NCI-H2196 (cell line): Measurements from ENCODE around the gene GRIK4.

Source experiments
- DNase-seq: peaks from one replicate; lab custom pipeline; 2025; ENCODE audit not compliant: unreplicated experiment; lab: John Stamatoyannopoulos, UW

GRIK4 gene

DNA sequence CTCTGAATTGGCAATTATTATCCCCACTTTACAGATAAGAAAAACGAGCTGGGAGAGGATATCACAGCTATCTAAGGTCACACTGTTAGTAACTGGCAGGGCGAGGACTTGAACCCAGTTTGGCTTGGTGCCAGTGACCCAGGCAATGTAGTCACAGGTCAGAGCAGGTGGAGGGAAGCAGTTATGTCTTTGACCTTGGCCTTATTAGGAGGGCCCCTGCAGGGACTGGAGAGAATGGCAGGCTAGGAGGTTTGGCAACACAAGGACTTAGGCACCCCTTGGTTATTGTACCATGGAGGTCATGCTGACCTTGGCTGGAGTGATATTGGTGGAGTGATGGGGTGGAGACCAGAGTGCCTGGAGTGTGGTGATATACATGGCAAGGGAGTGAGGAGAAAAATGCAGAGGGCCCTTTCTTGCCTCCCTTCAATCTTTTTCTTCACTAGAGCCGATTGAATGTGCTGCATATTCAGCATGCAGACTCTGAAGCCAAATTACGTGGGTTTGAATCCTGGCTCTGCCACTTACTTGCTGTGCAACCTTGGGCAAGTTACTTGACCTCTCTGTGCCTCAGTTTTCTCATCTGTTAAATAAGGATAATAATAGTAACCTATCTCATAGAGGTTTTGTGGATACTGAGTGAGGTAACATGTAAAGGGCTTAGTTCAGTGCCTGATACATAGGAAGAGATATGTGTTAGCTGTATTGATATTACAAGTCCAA lies 419.7 kb downstream of the GRIK4 start:
- DNase-seq, result no peak

DNA sequence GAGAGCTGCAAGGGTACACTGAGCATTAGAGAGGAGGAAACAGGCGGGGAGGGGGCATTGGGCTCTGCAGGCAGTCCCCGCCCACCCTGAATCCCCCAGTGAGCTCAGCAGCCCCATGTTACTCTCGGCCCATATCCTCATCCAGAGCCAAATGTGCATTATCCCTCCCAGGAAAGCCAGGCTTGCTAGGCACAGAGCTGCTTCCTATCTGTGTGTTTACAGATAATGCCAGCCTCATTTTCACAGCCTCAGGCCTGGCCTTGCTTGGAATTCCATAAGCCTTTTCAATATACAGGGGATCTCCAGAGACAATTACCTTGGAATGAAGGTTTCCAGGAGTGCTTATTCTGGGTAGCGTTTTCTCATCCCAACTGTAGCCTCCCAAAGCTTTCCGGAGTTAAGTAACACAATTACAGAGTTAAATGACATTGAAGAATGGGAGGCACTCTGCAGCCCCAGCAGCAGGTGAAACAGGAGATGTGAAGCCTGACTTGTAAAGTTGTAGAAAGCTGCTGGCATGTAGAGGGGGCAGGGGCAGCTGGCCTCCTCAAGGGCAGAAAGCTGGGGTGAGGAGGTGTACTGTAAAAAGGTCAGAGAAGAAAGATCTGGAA lies 420.9 kb downstream of the GRIK4 start:
- DNase-seq, result no peak

DNA sequence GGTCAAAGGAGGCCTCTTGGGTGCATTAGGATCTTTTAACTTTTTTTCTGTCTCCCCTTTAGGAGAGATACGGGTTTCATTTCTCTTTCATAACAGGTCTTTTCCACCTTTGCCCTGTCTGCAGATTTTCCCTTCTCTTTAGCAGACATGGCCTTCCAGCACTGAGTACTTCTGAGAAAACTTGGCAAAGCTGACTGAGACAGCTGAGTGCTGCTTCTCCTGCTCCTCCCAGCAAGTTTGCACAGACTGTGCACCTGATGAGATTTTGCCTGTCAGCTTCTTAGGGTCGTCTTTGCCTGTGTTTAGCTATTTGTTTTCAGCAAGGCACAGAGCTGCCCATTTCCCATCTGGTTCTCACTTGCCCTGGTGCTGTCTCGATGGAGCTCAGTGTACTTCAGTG lies 424.8 kb downstream of the GRIK4 start:
- no peak for DNase-seq

DNA sequence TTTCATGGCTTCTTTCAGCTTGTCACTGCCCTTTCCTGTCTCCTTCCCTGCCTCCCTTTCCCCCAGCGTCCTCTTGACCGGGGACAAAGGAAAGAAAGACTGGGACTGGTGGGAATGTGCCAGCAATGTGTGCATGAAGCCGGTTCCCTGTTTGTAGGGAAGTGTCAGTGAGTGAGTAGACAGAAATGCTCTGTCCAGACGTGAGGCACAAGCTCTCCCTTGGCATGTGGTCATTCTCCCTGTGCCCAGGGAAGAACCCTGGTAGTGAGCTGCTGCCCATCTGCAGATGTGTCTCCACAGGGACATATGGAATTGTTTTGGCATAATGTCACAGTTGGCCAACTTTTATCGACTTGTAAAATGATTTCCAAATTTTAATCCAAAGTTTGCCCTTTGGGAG lies 426.0 kb downstream of the GRIK4 start:
- no peak for DNase-seq

DNA sequence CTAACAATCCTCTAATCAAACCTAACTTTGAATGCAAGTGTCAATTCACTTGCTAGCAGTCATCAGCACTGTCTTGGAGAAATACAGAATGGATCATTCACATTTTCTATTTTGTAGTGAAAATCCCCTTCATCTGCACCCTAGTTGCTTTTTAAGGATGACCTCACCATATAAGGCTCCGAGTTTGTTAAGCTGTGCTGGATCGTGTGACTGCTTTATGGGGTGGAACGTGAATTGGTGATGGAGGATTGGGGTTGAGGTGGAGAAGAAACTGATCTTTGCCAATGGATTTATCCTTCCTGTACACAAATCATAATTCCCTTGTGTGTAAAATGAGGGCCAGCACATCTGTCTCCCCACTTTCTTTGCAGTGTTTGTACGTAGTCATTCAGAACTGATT lies 426.7 kb downstream of the GRIK4 start:
- DNase-seq, result no peak

DNA sequence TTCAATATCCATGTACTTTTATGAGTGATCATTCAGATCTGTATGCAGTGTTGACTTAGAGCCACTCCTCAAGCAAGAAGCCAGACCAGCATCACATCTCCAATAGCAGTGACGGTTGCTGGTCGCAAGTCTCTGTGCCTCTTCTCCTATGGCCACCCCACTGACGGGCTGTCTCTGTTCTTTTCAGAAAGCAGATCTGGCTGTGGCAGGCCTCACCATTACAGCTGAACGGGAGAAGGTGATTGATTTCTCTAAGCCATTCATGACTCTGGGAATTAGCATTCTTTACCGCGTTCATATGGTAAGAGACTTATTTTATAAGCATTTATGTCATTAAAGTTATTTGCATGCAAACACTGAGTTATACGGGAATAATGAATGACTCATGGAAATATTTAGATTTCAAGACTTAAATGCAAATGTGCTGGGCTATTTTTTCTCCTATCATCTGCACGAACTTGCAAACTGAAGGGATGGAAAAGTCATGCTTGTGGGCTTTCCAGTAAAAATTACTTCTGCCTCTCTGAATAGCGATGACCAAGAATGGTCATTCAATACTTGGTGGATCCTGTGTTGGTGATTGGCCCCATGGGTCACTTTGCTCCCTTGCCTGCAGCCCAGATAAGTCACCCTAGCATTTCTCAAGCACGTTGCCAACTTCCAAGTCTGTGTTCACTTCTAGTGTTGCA lies 428.8 kb downstream of the GRIK4 start:
- no peak for DNase-seq

DNA sequence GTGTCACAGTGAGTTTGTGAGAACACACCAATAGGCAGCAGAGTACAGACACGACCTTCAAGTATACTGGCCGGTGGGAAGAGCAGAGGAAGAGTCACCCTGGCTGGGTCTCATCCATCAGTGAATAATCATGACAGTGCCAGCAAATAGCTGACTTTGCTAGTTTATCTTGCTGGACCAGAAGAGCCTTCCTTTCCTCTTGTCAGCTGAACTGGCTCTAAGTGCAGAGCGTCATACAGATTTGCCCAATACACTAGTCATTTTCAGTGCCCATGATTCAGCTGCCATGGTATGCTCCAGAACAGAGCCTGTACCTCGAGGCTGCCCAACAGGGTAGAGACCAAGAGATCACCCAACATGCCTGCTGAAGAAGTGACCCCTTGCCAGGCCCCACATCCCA lies 429.5 kb downstream of the GRIK4 start:
- no peak for DNase-seq

DNA sequence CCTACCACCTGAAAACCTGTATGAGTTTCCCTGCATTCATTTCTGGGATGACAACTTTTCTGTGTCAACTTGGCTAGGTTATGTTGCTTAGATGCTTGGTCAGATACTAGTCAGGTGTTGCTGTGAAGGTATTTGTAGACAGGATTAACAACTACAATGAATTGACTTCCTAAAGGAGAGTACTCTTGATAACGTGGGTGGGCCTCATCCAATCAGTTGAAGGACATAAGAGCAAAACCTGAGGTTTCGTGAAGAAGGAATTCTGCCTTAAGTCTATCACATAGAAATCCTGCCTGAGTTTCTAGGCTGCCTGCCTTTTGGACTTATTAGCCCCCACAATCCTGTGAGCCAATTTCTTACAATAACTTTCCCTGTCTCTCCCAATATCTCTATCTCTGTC lies 431.2 kb downstream of the GRIK4 start:
- no peak for DNase-seq

DNA sequence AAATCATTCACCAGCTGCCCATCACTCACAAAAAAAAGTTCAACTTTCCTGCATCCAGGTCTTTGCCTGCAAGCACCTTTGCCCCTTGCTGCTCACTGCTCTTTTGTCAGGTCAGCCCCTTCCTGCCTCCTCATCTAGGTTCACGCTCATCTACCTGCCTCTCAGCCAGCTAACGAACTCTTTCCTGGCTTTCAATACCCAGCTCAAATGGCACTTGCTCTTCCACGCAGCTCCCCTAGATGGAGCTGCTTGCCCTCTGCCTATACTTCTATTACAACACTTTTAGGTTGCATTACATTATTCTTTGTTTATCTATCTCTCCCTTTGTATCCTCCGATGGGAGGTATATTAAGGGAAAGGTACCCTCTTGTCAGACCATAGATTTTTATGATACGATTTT lies 433.5 kb downstream of the GRIK4 start:
- DNase-seq, result no peak

DNA sequence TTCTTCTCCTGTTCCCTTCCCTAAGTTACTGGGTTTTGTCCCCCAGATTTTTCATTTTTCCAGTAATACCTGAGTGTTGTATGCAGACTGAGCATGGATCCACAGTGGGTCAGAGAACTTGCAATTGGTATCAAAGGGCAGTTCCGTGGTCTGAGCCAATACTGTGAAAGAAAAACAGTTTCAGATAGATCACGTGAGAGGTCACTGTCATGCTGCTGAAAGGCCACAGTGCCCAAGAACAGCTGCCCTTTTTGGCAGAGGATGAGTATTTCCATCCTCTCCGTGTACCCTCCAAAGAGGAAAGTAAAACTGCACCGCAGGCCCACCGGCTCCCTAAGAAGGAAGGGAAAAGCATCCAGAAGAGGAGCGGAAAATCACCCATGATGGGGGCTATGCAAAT lies 439.3 kb downstream of the GRIK4 start:
- no peak for DNase-seq

DNA sequence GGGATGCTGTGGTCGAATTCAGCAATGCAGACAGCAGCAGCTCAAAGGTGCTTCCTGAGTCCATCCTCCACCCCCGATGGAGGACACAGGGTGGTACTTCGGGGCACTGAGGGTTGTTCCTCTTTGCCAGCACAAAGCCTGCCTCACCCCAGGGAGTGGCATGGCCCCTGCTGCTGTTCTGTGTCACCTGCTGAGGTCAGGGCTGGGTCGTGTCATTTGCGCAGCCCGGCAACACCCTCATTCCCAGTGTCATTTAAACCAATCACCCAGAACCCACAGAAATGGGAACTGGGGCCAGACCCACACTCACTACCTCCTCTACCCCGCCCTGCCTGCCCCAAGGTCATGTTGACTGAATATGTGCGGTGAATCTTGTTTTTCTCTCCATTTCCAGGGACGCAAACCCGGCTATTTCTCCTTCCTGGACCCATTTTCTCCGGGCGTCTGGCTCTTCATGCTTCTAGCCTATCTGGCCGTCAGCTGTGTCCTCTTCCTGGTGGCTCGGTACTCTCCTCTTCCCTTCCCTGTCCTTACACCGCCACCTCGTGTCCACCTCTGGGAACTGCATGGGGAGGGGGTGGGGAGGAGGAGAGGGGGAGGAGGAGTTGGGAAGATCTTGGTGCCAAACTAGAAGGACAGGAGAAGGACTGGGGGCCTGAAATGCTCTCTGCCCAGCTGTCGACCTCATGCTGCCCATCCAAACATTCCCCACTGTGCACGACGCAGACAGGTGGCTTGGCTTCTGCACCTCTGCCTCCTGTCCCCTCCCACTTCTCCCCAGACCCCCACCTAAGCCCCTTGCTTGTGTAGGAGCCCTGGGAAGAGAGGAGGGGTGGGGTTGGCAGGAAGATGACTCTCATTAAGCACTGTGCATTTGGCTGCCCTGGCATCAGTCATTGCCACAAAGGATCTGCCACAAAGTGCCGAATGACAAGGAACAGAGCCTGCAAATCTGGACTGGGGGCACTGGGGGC lies 441.2 kb downstream of the GRIK4 start:
- DNase-seq, result peak; percentile 81

DNA sequence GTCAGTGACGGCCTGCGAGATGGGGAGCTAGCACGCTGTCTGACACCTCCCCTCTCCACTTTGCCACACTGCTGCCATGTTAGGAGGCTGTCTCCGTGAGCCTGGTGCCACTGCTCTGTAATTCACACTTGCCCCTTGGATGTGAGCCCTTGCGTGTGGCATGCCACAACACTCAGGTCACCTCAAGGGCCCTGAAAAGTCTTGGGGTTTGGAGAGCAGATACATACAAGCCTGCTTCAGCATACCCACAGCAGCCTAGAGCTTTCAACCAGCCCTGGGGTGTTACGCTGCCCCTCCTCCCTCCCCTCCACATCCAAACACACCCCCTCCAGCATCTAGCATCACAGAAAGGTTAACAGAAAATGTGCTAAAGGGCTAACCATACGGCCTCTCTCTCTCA lies 442.8 kb downstream of the GRIK4 start:
- DNase-seq, result no peak

DNA sequence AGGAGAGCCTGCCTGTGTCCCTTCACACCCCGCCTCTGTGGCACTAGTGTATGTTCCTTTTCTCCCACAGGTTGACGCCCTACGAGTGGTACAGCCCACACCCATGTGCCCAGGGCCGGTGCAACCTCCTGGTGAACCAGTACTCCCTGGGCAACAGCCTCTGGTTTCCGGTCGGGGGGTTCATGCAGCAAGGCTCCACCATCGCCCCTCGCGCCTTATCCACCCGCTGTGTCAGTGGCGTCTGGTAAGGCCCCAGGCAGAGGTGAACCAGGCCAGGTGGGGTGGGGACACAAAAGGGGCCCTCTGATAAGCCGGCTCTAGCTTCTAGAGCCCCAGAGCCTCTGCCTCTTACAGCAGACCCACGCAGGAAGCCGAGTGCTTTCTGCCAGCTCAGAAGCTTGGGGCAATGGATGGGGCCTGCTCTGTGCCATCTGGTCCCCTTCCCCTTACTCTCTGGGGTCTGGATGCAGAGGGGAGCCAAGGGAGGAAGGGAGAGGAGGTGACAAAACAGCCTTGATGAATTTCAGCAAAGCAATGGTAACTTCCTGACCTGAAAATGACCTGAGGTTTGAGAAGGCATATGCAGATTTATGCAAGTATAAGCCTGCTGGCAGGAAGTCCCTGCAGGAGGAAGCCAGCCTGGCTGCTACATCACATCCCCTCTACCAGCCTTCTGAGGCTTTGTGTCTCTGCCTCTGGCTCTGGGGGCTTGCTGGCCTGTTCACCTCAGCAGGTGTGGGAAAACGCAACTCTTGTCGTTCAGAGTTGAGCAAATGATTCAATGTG lies 445.4 kb downstream of the GRIK4 start:
- DNase-seq, result no peak

DNA sequence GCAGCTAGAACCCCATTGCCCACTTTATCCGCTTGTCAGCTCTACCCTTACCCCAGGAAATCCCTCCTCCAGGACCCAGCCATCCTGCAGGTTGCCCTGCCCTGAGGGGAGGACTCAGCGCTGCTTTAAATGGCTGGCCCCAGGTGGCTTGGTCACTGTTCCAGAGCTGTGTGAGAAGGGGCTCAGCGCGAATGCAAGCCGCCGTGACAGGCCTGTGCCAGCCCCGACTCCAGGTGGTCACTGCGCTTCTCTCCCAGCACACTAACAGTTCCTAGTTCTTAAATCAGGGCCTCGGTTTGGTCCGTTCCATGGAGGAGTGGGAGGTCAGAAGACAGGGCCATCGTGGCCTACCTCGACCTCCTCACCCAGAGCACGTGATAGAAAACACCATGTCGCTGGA lies 446.6 kb downstream of the GRIK4 start:
- no peak for DNase-seq

DNA sequence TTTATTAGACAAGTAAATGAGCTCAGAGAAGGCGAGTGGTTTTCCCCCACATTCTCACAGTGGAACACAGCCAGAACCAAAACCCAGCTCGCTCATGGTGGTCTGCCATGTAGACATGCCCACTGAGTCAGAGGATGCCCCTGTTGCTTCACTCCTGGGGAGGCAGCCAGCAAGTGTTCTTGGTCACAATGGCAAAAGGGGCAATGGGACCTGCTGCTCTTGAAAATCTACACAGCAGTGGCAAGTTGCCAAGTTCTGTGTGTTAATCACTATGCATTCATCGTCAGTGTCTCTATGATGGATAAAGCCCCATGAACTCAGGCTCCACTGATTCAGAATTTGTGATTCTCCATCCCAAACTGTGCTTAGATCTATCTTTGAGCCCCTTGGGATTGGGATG lies 447.6 kb downstream of the GRIK4 start:
- no peak for DNase-seq

DNA sequence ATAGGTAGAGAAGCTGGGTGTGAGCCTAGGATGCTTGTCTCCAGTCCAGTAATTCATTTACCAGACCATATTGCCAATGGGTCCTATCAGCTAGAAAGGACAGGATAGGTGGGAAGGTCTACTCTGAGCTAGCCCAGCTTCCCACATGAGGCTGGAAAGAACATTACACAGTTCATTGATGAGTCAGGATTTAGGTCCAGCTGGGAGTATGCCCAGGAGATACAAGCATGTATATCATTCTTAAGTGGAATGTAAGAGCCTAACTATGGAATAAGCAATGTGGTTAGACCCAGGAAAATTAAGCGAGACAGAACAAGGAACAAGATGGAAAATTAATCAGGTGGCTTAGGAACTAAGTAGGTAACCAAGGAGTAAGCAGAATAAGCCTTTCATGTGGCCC lies 453.3 kb downstream of the GRIK4 start:
- DNase-seq, result no peak

DNA sequence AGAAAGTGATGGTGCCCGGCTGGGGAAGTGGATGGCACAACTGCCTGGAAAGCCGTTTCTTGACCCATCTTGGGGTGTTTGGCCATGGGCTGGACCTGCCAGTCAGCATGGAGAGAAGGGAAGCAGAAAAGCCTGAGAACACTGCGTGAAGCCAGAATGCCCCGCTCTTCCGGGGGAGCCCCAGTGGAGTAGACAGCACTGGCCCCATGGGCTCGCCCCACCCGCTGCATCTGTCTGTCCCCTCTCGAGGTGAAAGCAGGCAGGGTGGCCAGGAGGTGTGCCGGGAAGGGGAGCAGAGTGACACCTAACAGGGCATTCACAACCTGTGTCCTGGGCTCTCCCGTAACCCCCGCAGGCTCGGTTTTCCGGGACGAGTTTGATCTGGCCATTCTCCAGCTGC lies 455.3 kb downstream of the GRIK4 start:
- DNase-seq, result no peak

DNA sequence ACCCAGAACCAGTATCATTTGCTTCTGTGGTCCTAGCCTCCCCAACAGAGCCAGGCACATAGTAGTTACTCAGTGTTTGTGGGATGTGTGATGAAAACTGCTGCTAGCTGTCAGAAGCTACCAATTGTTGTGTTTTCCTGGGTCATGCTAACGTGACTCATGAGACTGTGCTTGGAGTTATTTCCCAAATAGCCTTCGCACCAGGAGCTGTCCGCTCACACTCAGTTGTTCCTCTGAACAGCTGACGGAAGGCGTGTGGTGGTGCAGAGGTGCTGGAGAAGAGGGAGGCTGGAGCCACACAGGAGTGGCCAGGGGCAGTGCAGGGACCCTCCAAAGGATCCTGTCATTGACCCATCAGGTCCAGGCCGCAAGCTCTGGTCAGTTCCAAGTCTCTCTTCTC lies 458.4 kb downstream of the GRIK4 start:
- no peak for DNase-seq

DNA sequence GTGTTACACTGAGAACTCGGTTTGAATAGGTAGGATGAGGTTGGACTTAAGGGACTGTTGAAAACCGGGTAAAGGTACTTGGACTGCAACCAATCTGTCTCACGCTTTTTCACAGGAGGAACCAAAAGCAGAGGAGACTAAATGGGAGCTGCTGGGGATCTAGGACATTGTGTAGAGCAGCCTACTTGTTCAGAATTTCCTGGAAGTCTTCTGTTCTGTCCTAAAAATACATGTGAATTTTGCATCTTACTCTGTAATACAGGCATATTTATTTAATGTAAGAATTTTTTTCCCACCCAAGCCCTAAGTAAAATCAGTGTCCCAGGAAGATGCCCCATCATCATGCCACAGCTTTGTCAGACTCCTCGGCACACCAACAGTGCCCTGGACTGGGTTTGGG lies 460.3 kb downstream of the GRIK4 start:
- no peak for DNase-seq

DNA sequence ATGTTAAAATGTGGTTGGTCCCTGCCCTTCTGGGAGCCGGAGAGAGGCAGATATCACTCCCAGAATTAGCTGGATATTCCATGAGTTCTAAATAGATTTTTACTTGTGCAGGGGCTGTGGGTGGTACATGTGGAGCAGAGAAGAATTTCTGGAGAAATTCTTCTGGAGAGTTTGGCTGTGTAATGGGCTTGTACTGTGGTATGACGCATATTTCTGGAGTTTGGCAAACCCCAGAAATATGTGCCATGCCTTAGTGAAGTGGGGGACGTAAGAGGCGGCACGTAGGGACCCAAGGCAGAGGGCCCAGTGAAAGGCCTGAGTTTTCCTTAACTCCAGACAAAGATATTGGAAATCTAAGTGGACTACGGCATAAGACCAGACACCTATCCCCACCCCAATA lies 461.1 kb downstream of the GRIK4 start:
- DNase-seq, result no peak

DNA sequence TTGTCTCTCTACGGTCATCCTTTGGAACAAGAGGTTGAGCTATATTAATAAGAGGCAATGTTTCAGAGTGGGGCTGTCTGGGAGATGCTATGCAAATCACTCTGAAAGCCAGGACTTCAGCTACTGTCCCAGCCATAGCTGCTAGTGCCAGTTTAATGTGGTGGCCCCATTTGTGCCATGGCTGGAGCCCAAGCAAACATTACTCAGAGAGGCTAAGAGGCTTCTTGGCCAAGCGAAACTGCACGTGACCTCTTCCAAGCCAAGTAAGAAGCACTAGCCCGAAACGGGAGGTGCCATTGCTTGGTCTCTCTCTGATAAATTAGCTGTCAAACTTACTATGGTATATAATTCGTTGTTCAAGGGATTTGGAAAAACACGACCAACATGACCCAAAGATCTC lies 462.0 kb downstream of the GRIK4 start:
- no peak for DNase-seq
